NT2/D1 (cell line): ENCODE data around the gene OR10A6.

Experiments
- DNase-seq: peaks from one replicate; pipeline ENCODE4 v3.0.0-alpha.2; 2011; ENCODE audit warnings: low read depth, low spot score
- H3K27me3 ChIP-seq: 2 replicates; pipeline ENCODE4 v1.6.0; 2011; ENCODE audit warnings: mild to moderate bottlenecking; ENCODE audit not compliant: insufficient read length, insufficient read depth
- H3K36me3 ChIP-seq: 2 replicates; pipeline ENCODE4 v1.6.1; 2011; ENCODE audit warnings: mild to moderate bottlenecking, low read length, mixed read lengths; ENCODE audit not compliant: insufficient read depth, insufficient read length
- H3K4me1 ChIP-seq: 2 replicates; pipeline ENCODE4 v1.5.1; 2011; ENCODE audit not compliant: insufficient read depth, insufficient read length
- H3K4me3 ChIP-seq: 2 replicates; pipeline ENCODE4 v1.5.1; 2011; ENCODE audit warnings: low read depth; ENCODE audit not compliant: insufficient read length
- H3K9ac ChIP-seq: 2 replicates; pipeline ENCODE4 v1.6.0; 2011; ENCODE audit warnings: low read depth; ENCODE audit not compliant: insufficient read length
- H3K9me3 ChIP-seq: 2 replicates; pipeline ENCODE4 v1.5.1; 2011; ENCODE audit warnings: mild to moderate bottlenecking, low read length; ENCODE audit not compliant: insufficient read depth
- SUZ12 ChIP-seq: IDR thresholded peaks from 2 replicates; pipeline ENCODE4 v1.6.1; 2011; ENCODE audit not compliant: insufficient read length, insufficient read depth; ENCODE audit errors: extremely low read depth
- YY1 ChIP-seq: IDR thresholded peaks from 2 replicates; pipeline ENCODE4 v1.6.1; 2011; ENCODE audit not compliant: insufficient read length, insufficient read depth
- ZNF274 ChIP-seq: IDR thresholded peaks from 2 replicates; pipeline ENCODE4 v1.6.1; 2011; ENCODE audit warnings: mild to moderate bottlenecking, low read depth, low read length

Gene OR10A6

DNA sequence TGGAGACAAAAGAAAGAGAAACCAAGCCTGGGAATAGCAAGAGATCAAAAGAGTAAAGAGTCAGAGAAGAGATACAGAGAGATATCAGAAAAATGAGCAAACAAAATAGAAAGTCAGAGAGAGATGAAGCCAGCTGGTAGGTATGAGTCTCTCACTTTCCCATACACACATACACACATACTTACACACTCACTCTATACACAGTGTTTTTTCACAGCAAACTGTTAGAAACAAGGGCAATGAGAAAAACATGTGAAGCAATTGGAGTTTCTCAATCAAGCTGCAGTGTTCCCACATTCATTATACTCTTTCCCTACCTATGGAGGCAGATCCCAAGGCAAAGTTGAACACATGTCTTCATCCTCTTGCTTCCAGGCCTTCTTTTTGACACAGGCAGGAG lies 36.8 kb upstream of the OR10A6 start:
- no peak for DNase-seq
- H3K4me1 ChIP-seq, result no peaks in the 10 kb centered on the region
- no peak for TF ChIP-seq ZNF274
- TF ChIP-seq SUZ12, result no peak
- H3K9ac ChIP-seq, result no peak overlapping the region
- no peaks in the 10 kb centered on the region for H3K36me3 ChIP-seq
- peaks cover 6% of the 10 kb centered on the region; the same call in 1 of the 2 replicates for H3K9me3 ChIP-seq
- no peaks in the 10 kb centered on the region for H3K27me3 ChIP-seq
- no peak overlapping the region for H3K4me3 ChIP-seq

DNA sequence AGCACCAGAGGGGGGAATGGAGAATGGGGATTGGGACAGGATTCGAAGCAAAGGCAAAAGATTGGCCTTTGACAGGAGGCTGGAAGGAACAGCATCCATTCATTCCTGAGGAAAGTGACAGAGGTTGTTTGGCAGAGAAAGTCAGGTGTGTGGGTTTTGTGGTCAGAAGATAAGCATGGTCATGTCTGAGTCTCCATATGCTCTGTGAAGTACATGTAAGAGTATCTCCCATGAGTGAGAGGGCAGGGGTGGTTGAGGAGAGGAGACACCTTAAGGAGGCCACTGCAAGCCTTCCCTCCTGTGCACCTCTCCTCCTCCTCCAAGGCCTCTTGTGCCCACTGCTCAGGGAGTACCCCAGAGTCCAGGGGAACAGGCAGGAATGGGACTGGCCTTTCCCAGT lies 36.0 kb upstream of the OR10A6 start:
- Histone ChIP-seq H3K4me3 (no peak overlapping the region), H3K36me3 (no peaks in the 10 kb centered on the region), H3K9me3 (peaks cover 6% of the 10 kb centered on the region; the same call in 1 of the 2 replicates), H3K9ac (no peak overlapping the region), H3K4me1 (no peaks in the 10 kb centered on the region), H3K27me3 (no peaks in the 10 kb centered on the region)
- TF ChIP-seq SUZ12 (no peak), ZNF274 (no peak), YY1 (no peak)
- DNase-seq, result no peak

DNA sequence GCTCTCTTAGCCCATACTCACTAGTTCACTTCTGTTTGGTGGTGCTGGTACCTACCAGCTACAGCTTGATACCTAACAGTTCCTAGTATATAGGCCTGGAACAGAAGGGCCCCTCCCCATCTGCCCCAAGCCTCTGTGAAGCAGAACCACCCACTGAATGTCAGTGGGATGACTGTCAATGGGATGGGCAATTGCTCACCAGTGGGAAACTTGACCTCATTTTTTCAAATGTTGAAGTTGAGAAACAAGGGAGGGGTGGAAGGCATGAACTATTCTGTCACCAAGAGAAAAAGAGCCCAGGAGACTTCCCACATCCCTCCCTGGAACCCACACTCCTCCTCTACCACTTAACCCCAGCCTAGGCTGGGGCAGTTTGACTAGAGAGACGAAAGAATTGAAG lies 34.3 kb upstream of the OR10A6 start, which contains the start of gene NLRP10:
Gene NLRP10, minus strand, starts transcription at position 62 of the 400 bp plus-strand sequence. CDS start 1,952 bp downstream, outside the sequence.
- H3K36me3 ChIP-seq, result no peaks in the 10 kb centered on the region
- H3K4me3 ChIP-seq, result no peak within 1 kb of the TSS
- H3K9ac ChIP-seq, result no peak within 1 kb of the TSS
- no peak for DNase-seq
- H3K4me1 ChIP-seq, result no peaks in the 10 kb centered on the region
- TF ChIP-seq ZNF274, result no peak
- no peak for TF ChIP-seq YY1
- TF ChIP-seq SUZ12, result no peak
- no peaks in the 10 kb centered on the region; the same call in 1 of the 2 replicates for H3K9me3 ChIP-seq
- H3K27me3 ChIP-seq, result no peaks in the 10 kb centered on the region

DNA sequence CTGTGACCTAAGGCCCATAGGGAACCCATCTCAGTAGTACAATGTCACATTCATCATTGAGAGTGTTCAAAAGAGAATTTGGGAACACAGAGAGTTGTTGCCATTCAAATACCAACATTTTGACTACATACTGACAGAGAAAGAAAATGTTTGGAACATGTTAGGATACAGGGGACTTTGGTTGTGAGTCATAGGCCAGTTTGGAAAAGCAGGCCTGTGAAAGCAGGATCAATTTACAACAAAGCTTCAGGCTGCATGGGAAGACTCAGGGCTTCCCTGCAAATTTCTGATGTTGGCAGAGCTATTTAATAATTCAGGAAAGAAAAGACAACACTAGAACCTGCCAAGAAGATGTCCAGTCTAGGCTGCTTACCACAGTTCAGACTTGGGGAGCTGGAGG lies 33.8 kb upstream of the OR10A6 start:
- Histone ChIP-seq H3K4me3 (no peak overlapping the region), H3K27me3 (no peaks in the 10 kb centered on the region), H3K9ac (no peak overlapping the region), H3K36me3 (no peaks in the 10 kb centered on the region), H3K9me3 (no peaks in the 10 kb centered on the region; the same call in 1 of the 2 replicates), H3K4me1 (no peaks in the 10 kb centered on the region)
- no peak for DNase-seq
- TF ChIP-seq YY1 (no peak), ZNF274 (no peak), SUZ12 (no peak)

DNA sequence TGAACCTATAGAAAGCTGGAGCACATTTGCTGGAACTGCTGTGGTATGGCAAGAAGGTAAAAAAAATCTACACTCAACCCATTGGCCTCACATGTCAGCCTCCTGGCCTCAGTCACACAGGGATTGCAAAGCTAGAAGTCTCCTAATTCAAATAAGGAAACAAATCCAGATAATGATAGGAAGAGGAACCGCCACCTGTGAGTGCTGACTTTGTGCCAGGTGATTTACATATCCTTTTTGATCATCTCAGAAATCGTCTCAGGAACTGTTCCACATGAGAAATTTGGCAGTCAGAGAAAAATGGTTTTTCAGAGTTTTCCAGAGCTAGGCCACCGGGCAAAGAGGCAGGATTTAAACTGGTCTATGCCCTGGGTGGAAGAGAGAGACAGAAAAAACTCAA lies 33.2 kb upstream of the OR10A6 start:
- TF ChIP-seq SUZ12 (no peak), ZNF274 (no peak), YY1 (no peak)
- H3K9ac ChIP-seq, result no peak overlapping the region
- no peak for DNase-seq
- no peak overlapping the region for H3K4me3 ChIP-seq
- no peaks in the 10 kb centered on the region; the same call in 1 of the 2 replicates for H3K9me3 ChIP-seq
- H3K36me3 ChIP-seq, result no peaks in the 10 kb centered on the region
- no peaks in the 10 kb centered on the region for H3K4me1 ChIP-seq
- H3K27me3 ChIP-seq, result no peaks in the 10 kb centered on the region

DNA sequence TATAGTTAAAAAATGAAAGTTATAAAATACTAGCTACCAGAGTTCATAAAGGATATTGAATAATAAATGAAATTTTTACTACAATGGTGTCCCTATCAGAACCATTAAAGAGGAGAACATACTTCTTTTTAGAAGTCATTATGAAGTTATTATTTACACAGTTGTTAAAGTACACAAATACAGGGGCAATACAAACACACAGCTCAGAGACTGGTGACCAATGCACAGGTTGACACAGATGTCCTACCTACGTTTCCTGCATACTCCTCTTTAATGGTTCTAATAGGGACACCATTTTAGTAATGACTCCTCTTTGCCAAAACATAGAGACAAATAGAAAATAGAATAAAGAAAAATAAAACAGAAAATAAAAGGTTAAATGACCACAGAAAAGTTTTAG lies 24.1 kb upstream of the OR10A6 start:
- Histone ChIP-seq H3K27me3 (no peaks in the 10 kb centered on the region), H3K4me3 (no peak overlapping the region), H3K36me3 (no peaks in the 10 kb centered on the region), H3K9ac (no peak overlapping the region), H3K9me3 (no peaks in the 10 kb centered on the region), H3K4me1 (no peaks in the 10 kb centered on the region)
- TF ChIP-seq SUZ12 (no peak), YY1 (no peak), ZNF274 (no peak)
- DNase-seq, result no peak

DNA sequence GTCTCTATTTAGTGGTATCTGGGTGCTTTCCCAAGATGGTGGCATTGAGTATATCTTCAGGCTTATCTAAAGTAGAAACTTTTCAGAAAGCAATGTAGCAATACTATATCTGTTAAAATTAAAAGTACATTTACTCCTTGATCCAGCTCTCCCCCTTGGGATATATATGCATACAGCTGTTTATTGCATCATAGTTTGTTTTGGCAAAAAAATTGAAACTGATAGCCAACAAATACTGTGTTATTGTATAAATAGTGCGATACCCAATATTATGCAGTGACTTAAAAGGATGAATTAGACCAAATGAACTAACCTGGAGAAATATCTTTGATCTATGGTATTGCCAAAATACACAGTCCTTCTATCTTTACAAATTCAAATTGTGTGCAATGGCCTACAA lies 18.9 kb upstream of the OR10A6 start:
- no peak for DNase-seq
- TF ChIP-seq YY1 (no peak), ZNF274 (no peak), SUZ12 (no peak)
- Histone ChIP-seq H3K9me3 (peaks cover 4% of the 10 kb centered on the region; the same call in 1 of the 2 replicates), H3K9ac (no peak overlapping the region), H3K27me3 (no peaks in the 10 kb centered on the region), H3K4me3 (no peak overlapping the region), H3K4me1 (no peaks in the 10 kb centered on the region), H3K36me3 (no peaks in the 10 kb centered on the region)
